GM18520 (cell line): ENCODE results near the gene LSR.
"Not testable (repeated sequence)": the region's sequence is repeated elsewhere in the genome, so short reads cannot be mapped to it uniquely, and the experiment has no call there.

Source experiments
- ATAC-seq: cut with Tn5 transposase; IDR thresholded peaks from one replicate; pipeline ENCODE4 v1.9.1; 2021; ENCODE audit not compliant: unreplicated experiment

The LSR gene

DNA sequence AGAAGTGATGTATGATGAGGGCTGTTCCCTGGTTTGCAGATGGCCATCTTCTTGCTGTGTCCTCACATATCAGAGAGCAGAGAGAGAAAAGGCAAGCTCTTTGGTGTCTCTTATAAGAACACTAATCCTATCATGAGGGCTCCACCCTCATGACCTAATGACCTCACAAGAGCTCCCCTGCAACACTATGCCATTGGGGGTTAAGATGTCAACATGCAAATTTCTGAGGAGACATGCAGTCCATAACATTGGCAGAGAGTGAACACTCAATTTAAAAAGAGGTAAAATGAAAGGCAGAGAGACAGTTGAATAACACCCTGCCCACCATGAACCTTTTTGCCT is 31.2 kb upstream of the LSR start:
- no peak for ATAC-seq

- no peak for ATAC-seq
Measured at GRCh38 chr19:35219008-35219407, 29.8 kb upstream of the LSR start.

DNA sequence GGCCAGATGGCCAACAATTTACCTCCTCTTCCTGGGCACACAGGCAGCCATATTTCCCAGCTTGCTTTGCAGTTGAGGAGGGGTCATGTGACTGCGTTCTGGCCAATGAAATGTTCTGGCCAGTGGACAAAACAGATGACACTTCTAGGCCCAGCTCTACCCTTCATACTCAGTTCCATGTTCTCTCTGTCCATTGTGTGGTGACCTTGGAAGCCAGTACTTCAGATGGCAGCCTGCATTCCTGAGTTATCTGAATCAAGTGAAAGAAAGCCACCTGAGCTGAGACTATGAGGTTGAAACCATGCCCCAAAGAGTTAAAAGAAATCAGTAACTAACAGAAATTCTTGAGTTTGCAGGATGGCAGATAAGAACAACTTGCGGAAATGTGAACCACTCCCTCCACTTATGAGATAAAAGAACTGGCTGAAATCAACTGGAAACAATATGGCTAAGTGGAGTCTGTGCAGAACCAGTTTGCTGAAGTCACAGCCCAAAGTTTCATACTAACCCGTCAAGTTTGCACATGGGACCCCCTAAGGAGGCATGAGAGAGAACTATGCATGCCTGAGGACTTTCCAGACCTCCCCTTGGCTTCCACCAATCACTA is 28.4 kb upstream of the LSR start:
- no peak for ATAC-seq

DNA sequence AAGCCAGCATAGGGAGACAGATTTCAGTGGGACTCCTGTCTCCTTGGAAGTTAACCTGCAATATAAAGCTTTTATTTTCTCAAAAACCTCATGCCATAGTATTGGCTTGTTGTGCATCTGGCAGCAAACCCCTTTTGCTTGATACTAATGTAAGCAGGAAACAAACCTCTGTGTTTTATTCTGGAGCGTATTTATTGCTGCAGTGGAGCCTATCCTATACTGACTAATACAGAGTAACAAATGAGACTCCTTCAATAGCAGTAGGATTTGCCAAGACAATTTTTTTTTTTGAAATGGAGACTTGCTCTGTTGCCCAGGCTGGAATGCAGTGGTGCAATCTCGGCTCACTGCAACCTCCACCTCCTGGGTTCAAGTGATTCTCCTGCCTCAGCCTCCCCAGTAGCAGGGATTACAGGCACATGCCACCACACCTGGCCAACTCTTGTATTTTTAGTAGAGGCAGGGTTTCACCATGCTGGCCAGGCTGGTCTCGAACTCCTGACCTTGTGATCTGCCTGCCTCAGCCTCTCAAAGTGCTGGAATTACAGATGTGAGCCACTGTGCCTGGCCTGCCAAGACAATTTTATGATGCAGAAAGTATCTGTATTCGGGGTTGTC is 27.7 kb upstream of the LSR start:
- not testable (repeated sequence) for ATAC-seq

GRCh38 chr19:35222373-35223015 is 26.3 kb upstream of the LSR start:
- ATAC-seq, result no peak

DNA sequence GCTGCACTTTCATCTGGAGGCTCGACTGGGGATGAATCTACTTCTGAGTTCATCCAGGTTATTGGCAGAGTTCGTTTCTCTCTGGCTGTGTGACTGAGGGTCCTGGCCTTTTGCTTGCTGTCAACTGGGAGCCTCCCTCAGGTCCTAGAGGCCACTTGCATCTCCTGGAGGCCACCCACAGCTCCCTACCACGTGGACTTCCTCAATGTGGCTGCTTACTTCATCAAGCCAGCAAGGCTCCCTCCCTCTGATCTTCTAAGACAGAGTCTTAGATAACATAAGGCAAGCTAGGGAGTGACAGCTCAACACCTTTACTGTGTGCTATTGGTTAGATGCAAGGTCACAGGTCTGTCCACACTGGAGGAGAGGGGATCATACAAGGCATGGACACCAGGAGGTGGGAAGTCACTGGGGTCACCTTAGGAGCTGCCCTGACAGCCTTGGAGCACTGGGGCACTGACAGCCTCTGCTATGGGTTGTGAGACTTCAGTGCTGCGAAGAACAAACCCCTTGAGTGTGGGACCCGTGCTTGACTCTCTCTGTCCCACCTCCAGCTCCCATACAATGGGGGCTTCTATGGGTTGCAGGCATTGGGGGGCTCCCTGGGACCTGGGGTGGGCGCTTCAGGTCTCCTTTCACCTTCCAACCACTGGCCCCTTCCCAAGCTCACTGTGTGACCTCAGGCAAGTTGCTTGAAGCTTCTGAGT is 25.6 kb upstream of the LSR start:
- ATAC-seq, result no peak

- no peak for ATAC-seq
Measured at GRCh38 chr19:35223862-35224505, 24.8 kb upstream of the LSR start.

- no peak for ATAC-seq
Measured at GRCh38 chr19:35224681-35225571, 23.9 kb upstream of the LSR start.

GRCh38 chr19:35225951-35226350 is 22.9 kb upstream of the LSR start:
- no peak for ATAC-seq

GRCh38 chr19:35226748-35227147 is 22.1 kb upstream of the LSR start:
- no peak for ATAC-seq

DNA sequence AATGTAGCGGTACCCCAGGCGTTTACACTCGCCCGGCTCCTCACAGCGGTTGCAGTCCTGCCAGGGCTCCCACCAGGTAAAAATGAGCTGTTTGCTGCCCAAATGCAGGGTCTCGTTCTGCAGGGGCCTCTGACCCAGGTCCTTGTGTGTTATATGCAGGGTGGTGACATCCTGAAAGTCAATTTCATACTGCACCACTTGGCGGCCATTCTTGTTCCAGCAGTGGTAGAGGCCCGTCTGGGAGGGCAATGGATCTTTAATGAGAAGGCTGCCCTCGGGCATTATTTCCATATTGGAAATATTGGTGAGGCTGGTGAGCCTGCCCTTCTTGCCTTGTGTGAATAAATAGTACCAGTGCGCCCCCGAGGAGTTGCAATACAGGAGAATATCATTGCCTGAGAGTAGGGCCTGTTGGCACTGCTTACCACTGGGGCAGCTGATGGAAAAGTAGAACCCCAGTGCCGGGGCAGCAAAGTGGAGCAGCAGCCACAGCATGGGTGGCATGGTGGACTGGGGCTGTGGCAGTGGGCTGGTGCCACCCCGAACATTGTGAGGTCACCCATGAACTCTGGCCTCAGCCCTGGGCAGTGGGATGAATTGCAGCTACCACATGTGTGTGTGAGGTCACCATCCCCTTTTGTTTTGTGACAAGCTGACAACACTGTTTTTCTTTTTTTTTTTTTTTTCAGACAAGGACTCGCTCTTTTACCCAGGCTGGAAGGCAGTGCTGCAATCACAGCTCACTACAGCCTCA is 20.4 kb upstream of the LSR start, which contains the start of gene FAM187B:
TSS of gene FAM187B (minus strand) at position 563 of the 754 bp plus-strand sequence. CDS start at position 504, 59 bp downstream.
- ATAC-seq, result no peak

DNA sequence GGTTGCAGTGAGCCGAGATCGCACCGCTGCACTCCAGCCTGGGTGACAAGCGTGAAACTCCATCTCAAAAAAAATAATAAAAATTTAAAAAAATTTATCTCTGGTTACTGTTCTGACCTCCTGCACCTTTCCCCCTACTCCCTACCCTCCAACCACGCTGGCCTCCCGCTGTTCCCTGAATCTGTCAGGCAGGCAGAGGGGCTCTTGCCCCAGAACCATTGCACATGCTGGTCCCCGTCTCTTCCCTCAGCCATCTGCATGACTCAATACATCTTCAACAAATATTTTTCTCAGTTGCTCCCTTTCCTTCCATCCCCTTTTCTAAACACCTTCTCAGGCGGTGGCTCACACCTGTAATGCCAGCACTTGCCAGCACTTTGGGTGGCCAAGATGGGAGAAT is 19.2 kb upstream of the LSR start:
- ATAC-seq, result no peak

DNA sequence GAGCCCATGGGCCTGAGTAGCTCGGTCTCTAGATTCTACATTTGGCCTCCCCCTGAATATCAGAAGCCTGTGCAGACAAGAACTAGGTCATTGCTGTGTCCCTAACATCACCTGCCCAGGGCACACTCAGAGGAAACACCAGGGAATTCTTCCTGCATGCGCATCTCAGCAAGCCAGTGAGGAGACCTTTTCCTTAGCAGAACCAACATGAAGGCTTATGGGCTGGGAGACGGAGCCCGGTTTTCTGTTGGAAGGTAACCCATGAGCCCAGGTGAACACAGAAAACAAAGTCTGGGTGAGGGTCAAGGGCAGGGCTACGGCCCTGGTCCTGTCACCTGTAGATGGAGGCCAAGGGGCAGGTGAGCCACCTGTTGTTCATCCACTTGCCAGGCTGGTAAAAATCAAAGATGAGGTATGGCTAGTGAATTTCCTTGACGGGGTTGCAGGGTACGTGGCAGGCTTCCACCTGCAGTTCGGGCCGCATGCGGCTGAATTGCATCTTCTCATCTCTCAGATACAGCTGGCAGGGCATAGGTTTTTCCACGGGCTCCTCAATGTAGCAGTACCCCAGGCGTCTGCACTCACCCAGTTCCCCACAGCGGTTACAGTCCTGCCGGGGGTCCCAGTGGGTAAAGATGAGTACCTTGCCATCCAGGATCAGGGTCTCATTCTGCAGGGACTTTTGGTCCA is 16.7 kb upstream of the LSR start:
- ATAC-seq, result no peak

GRCh38 chr19:35232912-35233311 is 15.9 kb upstream of the LSR start:
- ATAC-seq, result no peak

GRCh38 chr19:35236638-35237400 is 12.0 kb upstream of the LSR start:
- ATAC-seq, result no peak

GRCh38 chr19:35239597-35239996 is 9.2 kb upstream of the LSR start:
- not testable (repeated sequence) for ATAC-seq

- no peak for ATAC-seq
Measured at GRCh38 chr19:35240327-35240726, 8.5 kb upstream of the LSR start.

GRCh38 chr19:35241417-35241816 is 7.4 kb upstream of the LSR start:
- ATAC-seq, result no peak
